SK-N-SH treated with all-trans-retinoic acid at 6 μM for 48 hours (cell line): ENCODE results near the gene SRBD1.

ENCODE experiments used
- ARNTL ChIP-seq: fragments of 450-650 bp; formaldehyde crosslinking; IDR thresholded peaks from 2 replicates; pipeline ENCODE4 v1.5.0; 2020; ENCODE audit warnings: low read depth, mild to moderate bottlenecking, moderate library complexity, borderline replicate concordance
- BACH2 ChIP-seq: fragments of 250-450 bp; sonication (Bioruptor Pico); IDR thresholded peaks from 2 replicates; pipeline ENCODE4 v1.9.0; 2021; ENCODE audit warnings: mild to moderate bottlenecking, borderline replicate concordance
- CREB5 ChIP-seq: fragments of 250-450 bp; sonication (Bioruptor Pico); IDR thresholded peaks from 2 replicates; pipeline ENCODE4 v1.5.1; 2020; ENCODE audit warnings: low read depth, mild to moderate bottlenecking, moderate library complexity
- CSDC2 ChIP-seq: fragments of 250-450 bp; sonication (Bioruptor Pico); IDR thresholded peaks from 2 replicates; pipeline ENCODE4 v1.5.0; 2020; ENCODE audit warnings: mild to moderate bottlenecking, moderate library complexity
- ESRRG ChIP-seq: fragments of 250-450 bp; sonication (Bioruptor Pico); IDR thresholded peaks from 2 replicates; pipeline ENCODE4 v1.6.1; 2021; ENCODE audit warnings: mild to moderate bottlenecking
- ISL1 ChIP-seq: fragments of 250-450 bp; sonication (Bioruptor Pico); IDR thresholded peaks from 2 replicates; pipeline ENCODE4 v2.1.2; 2022; ENCODE audit warnings: mild to moderate bottlenecking, moderate library complexity
- OSR1 ChIP-seq: fragments of 250-450 bp; sonication (Bioruptor Pico); IDR thresholded peaks from 2 replicates; pipeline ENCODE4 v1.8.0; 2022; ENCODE audit warnings: moderate library complexity, mild to moderate bottlenecking, inconsistent platforms
- PATZ1 ChIP-seq: fragments of 250-450 bp; sonication (Bioruptor Pico); IDR thresholded peaks from 2 replicates; pipeline ENCODE4 v1.8.0; 2020; ENCODE audit warnings: mild to moderate bottlenecking, moderate library complexity, borderline replicate concordance
- POU6F1 ChIP-seq: fragments of 250-450 bp; sonication (Bioruptor Pico); IDR thresholded peaks from 2 replicates; pipeline ENCODE4 v1.8.0; 2021; ENCODE audit warnings: low read depth, mild to moderate bottlenecking, moderate library complexity, borderline replicate concordance
- PPARA ChIP-seq: fragments of 250-450 bp; sonication (Bioruptor Pico); IDR thresholded peaks from 2 replicates; pipeline ENCODE4 v1.5.0; 2020; ENCODE audit warnings: mild to moderate bottlenecking, borderline replicate concordance
- RARB ChIP-seq: fragments of 250-450 bp; sonication (Bioruptor Pico); IDR thresholded peaks from 2 replicates; pipeline ENCODE4 v1.8.0; 2021; ENCODE audit warnings: mild to moderate bottlenecking, moderate library complexity
- ZFP30 ChIP-seq: fragments of 450-650 bp; formaldehyde crosslinking; IDR thresholded peaks from 2 replicates; pipeline ENCODE4 v1.5.0; 2022; ENCODE audit warnings: mild to moderate bottlenecking, moderate library complexity
- ZNF70 ChIP-seq: fragments of 450-650 bp; formaldehyde crosslinking; IDR thresholded peaks from 2 replicates; pipeline ENCODE4 v1.5.0; 2020; ENCODE audit warnings: mild to moderate bottlenecking, moderate library complexity

GRCh38 chr2:45643543-45644542 lies 32.8 kb upstream of the SRBD1 start:
- no peak for TF ChIP-seq OSR1 (CRISPR knock-in tag)
- no peak for TF ChIP-seq CREB5 (CRISPR knock-in tag)
- TF ChIP-seq PATZ1 (CRISPR knock-in tag) = no peak; the same call in 1 of the 2 replicates
- TF ChIP-seq ZFP30 (CRISPR knock-in tag) = no peak
- no peak for TF ChIP-seq ARNTL (CRISPR knock-in tag)
- no peak for TF ChIP-seq ISL1 (CRISPR knock-in tag)
- TF ChIP-seq RARB (CRISPR knock-in tag) = no peak
- no peak for TF ChIP-seq ZNF70 (CRISPR knock-in tag)
- TF ChIP-seq CSDC2 (CRISPR knock-in tag) = no peak
- TF ChIP-seq PPARA (CRISPR knock-in tag) = no peak
- TF ChIP-seq ESRRG = no peak
- no peak for TF ChIP-seq BACH2 (CRISPR knock-in tag)
- no peak for TF ChIP-seq POU6F1
